Measurements from ENCODE around the gene SERPINC1. TPM values are rescaled to one million over a fixed set of nuclear protein-coding genes. Genes with fewer than 3 reads are reported as not detected.

SERPINC1 gene
- total and polyA plus RNA-seq, 9 of the 15 experiments (the other 6 are each of a cell fraction or from before 2014, with no cell fraction given): 0.07 to 1.2 (median 0.50) TPM

- TF ChIP-seq, protein P1, sequence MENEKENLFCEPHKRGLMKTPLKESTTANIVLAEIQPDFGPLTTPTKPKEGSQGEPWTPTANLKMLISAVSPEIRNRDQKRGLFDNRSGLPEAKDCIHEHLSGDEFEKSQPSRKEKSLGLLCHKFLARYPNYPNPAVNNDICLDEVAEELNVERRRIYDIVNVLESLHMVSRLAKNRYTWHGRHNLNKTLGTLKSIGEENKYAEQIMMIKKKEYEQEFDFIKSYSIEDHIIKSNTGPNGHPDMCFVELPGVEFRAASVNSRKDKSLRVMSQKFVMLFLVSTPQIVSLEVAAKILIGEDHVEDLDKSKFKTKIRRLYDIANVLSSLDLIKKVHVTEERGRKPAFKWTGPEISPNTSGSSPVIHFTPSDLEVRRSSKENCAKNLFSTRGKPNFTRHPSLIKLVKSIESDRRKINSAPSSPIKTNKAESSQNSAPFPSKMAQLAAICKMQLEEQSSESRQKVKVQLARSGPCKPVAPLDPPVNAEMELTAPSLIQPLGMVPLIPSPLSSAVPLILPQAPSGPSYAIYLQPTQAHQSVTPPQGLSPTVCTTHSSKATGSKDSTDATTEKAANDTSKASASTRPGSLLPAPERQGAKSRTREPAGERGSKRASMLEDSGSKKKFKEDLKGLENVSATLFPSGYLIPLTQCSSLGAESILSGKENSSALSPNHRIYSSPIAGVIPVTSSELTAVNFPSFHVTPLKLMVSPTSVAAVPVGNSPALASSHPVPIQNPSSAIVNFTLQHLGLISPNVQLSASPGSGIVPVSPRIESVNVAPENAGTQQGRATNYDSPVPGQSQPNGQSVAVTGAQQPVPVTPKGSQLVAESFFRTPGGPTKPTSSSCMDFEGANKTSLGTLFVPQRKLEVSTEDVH (IDR thresholded peaks at IDR 0.05; ENCODE audit: low read depth, partially characterized antibody): no peak
- TF ChIP-seq ZNF121 (CRISPR knock-in tag; conservative IDR thresholded peaks at IDR 0.05) (no peak), NONO (IDR thresholded peaks at IDR 0.05; ENCODE audit: low read depth in 2 of 2, low read length in 1 of 2) (no peak), JUNB (CRISPR knock-in tag; conservative IDR thresholded peaks at IDR 0.05) (no peak), BRD9 (IDR thresholded peaks at IDR 0.05; ENCODE audit: low read depth, partially characterized antibody) (no peak), SRF (CRISPR knock-in tag; IDR thresholded peaks at IDR 0.05) (no peak), TAF15 (IDR thresholded peaks at IDR 0.05; ENCODE audit: low read depth, low read length) (no peak), DDX20 (tag; IDR thresholded peaks at IDR 0.05; ENCODE audit: low read depth) (no peak), MCM7 (IDR thresholded peaks at IDR 0.05) (no peak), ZEB2 (IDR thresholded peaks at IDR 0.05) (no peak), RBM22 (IDR thresholded peaks at IDR 0.05; ENCODE audit: low read depth, low read length, poor library complexity, severe bottlenecking) (no peak), L3MBTL2 (IDR thresholded peaks at IDR 0.05) (peak; percentile 29; the same call in 1 of the 2 replicates), TRIM25 (IDR thresholded peaks at IDR 0.05; ENCODE audit: borderline replicate concordance) (0 out of 2 replicates have a peak, but pooled peaks have one; percentile 10), COPS2 (conservative IDR thresholded peaks at IDR 0.05) (no peak)
- TF ChIP-seq, protein P2, sequence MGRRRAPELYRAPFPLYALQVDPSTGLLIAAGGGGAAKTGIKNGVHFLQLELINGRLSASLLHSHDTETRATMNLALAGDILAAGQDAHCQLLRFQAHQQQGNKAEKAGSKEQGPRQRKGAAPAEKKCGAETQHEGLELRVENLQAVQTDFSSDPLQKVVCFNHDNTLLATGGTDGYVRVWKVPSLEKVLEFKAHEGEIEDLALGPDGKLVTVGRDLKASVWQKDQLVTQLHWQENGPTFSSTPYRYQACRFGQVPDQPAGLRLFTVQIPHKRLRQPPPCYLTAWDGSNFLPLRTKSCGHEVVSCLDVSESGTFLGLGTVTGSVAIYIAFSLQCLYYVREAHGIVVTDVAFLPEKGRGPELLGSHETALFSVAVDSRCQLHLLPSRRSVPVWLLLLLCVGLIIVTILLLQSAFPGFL (CRISPR knock-in tag; IDR thresholded peaks at IDR 0.05): no peak
- TF ChIP-seq, protein P3, sequence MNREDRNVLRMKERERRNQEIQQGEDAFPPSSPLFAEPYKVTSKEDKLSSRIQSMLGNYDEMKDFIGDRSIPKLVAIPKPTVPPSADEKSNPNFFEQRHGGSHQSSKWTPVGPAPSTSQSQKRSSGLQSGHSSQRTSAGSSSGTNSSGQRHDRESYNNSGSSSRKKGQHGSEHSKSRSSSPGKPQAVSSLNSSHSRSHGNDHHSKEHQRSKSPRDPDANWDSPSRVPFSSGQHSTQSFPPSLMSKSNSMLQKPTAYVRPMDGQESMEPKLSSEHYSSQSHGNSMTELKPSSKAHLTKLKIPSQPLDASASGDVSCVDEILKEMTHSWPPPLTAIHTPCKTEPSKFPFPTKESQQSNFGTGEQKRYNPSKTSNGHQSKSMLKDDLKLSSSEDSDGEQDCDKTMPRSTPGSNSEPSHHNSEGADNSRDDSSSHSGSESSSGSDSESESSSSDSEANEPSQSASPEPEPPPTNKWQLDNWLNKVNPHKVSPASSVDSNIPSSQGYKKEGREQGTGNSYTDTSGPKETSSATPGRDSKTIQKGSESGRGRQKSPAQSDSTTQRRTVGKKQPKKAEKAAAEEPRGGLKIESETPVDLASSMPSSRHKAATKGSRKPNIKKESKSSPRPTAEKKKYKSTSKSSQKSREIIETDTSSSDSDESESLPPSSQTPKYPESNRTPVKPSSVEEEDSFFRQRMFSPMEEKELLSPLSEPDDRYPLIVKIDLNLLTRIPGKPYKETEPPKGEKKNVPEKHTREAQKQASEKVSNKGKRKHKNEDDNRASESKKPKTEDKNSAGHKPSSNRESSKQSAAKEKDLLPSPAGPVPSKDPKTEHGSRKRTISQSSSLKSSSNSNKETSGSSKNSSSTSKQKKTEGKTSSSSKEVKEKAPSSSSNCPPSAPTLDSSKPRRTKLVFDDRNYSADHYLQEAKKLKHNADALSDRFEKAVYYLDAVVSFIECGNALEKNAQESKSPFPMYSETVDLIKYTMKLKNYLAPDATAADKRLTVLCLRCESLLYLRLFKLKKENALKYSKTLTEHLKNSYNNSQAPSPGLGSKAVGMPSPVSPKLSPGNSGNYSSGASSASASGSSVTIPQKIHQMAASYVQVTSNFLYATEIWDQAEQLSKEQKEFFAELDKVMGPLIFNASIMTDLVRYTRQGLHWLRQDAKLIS (CRISPR knock-in tag; IDR thresholded peaks at IDR 0.05): no peak
- TF ChIP-seq, protein P4, sequence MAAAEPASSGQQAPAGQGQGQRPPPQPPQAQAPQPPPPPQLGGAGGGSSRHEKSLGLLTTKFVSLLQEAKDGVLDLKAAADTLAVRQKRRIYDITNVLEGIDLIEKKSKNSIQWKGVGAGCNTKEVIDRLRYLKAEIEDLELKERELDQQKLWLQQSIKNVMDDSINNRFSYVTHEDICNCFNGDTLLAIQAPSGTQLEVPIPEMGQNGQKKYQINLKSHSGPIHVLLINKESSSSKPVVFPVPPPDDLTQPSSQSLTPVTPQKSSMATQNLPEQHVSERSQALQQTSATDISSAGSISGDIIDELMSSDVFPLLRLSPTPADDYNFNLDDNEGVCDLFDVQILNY (CRISPR knock-in tag; IDR thresholded peaks at IDR 0.05): no peak
Measured at GRCh38 chr1:173870252-173871075, 46.7 kb downstream of the SERPINC1 start (continued).

All from K562 (cell line).